ENCODE data around the gene MMP27.
"Not testable (repeated sequence)": the region's sequence is repeated elsewhere in the genome, so short reads cannot be mapped to it uniquely, and the experiment has no call there.

Gene MMP27

DNA sequence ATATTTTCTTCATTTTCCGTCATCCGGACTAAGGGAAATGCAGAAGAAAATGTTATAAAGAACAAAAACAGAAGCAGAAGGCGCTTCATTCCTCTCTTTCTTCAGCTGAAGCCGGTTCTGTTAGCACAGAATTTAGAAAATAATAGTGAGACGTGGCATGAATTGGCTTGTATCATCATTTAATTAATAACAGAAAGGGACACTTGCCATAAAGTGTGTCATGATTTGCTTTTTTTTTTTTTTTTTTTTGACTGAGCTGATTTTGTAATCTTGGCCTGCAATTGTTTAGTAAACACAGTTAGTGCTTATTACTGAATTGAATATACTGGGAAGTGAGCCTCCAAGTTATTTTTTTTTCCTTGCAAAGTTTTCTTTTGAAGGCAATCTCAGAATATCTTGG is at the start of gene MMP27:
Gene MMP27, minus strand, starts transcription at position 144 of the 400 bp plus-strand sequence. Its CDS starts 55 bp downstream, at position 89.
- in situ Hi-C loops (cut with HindIII; ENCODE audit: low sequenced_read_pairs), result no loop called here

- in situ Hi-C loops (cut with HindIII; ENCODE audit: low sequenced_read_pairs), result no loop called here
Measured at GRCh38 chr11:102753267-102753666, 47.7 kb upstream of the MMP27 start.

- in situ Hi-C loops (cut with HindIII; ENCODE audit: low sequenced_read_pairs), result no loop called here
Measured at GRCh38 chr11:102751673-102752072, 46.1 kb upstream of the MMP27 start.

GRCh38 chr11:102749101-102749722 is 43.6 kb upstream of the MMP27 start:
- in situ Hi-C loops (cut with HindIII; ENCODE audit: low sequenced_read_pairs), result no loop called here

DNA sequence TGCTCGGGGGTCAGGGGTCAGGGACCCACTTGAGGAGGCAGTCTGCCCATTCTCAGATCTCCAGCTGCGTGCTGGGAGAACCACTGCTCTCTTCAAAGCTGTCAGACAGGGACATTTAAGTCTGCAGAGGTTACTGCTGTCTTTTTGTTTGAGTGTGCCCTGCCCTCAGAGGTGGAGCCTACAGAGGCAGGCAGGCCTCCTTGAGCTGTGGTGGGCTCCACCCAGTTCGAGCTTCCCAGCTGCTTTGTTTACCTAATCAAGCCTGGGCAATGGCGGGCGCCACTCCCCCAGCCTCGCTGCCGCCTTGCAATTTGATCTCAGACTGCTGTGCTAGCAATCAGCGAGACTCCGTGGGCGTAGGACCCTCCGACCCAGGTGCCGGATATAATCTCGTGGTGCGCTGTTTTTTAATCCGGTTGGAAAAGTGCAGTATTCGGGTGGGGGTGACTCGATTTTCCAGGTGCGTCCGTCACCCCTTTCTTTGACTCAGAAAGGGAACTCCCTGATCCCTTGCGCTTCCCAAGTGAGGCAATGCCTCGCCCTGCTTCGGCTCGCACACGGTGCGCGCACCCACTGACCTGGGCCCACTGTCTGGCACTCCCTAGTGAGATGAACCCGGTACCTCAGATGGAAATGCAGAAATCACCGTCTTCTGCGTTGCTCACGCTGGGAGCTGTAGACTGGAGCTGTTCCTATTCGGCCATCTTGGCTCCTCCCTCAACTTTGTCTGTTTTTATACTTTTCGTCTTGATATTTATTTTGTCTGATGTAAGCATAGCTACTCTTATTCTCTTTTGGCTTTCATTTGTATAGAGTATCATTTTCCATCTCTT is 41.4 kb upstream of the MMP27 start:
- in situ Hi-C loops (cut with HindIII; ENCODE audit: low sequenced_read_pairs), result not testable (repeated sequence)

GRCh38 chr11:102734650-102735049 is 29.1 kb upstream of the MMP27 start:
- in situ Hi-C loops (cut with HindIII; ENCODE audit: low sequenced_read_pairs), result no loop called here

DNA sequence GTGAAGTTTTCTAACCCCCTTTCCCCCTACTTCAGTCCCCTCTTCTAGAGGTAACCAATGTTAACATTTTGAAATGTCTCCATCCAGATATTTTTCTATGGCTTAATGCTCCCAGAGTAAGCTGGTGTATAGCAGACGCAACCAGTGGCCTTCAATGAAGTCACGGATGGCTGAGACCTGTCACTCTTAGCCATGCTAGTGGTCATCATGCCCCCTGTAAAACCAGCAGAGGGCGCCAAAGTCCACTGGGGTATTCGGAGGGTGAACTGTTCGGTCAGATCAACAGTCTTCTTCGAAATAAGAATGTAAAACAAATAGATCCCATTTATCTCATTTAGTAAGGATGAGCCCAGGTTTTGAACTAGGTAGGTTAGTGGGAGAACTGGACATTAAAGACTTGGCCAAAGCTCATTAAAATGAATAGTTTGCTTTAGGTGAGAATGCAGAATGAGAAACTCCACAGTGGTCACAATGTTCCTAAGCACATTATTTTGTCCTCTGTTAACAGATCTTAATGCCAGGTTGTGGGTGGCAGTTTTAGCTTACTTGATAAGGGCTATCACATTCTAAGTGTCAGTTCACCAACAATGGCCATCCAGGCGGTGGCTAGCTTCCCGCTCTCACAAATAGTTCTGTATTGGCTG is 27.8 kb upstream of the MMP27 start:
- in situ Hi-C loops (cut with HindIII; ENCODE audit: low sequenced_read_pairs), result no loop called here

DNA sequence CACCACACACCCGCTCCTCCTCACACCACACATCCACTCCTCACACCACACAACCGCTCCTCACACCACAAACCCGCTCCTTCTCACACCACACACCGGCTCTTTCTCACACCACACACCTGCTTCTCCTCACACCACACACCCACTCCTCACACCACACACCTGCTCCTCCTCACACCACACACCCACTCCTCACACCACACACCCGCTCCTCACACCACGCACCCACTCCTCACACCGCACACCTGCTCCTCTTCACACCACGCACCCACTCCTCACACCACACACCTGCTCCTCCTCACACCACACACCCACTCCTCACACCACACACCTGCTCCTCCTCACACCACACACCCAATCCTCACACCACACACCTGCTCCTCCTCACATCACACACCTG is 25.4 kb upstream of the MMP27 start:
- in situ Hi-C loops (cut with HindIII; ENCODE audit: low sequenced_read_pairs), result not testable (repeated sequence)

DNA sequence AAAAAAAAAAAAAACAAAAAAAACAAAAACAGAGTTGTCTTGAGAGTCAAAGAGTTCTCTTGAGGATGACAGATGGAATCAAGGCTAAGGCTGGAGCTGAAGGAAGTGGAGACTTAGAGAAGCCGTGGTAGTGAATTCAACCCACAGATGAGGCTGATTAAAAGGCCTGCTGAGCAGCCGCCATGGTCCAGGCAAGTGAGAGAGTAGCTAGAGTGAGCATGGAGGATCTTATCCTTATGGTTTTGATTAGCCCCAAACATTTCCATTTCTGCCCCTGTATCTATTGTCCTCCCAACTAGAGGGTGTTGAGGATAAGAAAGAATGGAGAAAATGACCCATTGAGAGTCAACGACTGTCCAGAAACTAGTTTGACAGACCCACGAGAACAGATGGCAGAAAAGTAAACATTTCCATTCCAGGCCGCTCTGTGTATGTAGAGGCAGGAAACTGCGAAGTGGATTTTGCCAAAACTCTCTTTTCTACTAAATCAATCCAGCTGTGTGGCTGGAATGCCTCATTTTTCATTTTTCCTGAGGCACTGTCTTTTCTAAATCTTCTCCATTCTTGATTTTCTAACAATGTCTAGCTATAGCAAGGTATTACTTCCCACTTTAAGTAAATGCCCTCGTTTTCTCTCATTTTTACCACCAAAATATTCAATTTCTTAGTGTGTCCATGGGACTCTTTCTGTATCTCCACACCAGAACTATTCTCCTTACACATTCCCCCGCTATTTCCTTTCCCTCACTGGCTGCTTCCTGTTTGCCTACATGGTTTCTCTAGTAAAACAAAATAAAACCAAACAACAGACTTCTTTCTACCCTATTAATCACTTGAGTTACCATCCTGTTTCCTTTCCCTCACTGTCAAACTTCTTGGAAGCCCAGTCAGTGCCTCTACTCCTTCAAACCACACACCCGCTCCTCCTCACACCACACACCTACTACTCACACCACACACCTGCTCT is 24.6 kb upstream of the MMP27 start:
- in situ Hi-C loops (cut with HindIII; ENCODE audit: low sequenced_read_pairs), result no loop called here

GRCh38 chr11:102727890-102728289 is 22.3 kb upstream of the MMP27 start:
- in situ Hi-C loops (cut with HindIII; ENCODE audit: low sequenced_read_pairs), result no loop called here

DNA sequence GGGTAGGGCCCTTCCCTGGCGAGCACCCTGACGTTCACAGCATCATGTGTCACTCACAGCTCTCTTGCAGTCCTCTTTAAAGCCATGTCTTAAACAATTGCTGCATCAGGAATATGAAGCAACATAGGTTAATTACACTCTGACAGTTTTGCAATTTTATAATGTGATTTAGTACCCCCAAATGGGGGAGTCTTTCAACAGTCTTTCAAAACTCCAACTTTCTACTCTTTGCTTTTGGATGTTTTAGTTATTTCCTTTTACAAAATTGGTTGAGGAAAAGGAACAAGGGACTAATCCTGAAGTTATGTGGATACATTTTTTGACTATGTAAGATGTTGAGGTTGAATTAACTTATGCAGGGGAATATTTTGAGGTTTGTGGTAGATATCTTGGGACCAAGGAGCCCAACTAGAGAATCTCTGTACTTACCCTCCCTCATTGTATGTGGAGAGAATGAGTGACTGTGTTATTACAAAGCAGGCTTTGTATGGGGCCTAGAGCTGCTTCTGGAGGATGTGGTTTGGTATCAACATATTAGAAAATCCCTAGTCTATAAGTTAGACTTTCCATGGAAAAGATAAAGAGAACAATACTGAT is 19.4 kb upstream of the MMP27 start, which contains the start of gene MMP8:
Gene MMP8, minus strand, starts transcription at position 51 of the 597 bp plus-strand sequence. CDS start 99 bp downstream, outside the sequence.
- in situ Hi-C loops (cut with HindIII; ENCODE audit: low sequenced_read_pairs), result no loop called here

DNA sequence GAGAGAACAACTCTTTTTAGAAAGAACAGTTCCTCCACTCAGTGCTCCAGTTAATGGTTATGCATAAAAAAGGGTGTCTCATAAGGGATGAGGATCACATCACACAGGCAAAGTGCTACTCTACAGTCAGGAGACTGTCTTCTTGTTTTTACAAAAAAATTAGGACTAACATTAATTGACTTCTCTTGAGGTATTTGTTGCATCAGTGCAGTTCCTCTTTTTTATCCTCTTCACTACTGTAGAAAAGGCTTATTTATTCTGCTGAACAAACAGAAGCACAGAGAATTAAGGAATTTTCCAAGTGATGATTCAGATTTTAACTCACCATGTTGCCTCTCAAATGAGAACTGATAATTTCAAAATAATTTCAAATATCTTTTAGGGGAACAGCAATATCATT is 17.3 kb upstream of the MMP27 start:
- in situ Hi-C loops (cut with HindIII; ENCODE audit: low sequenced_read_pairs), result no loop called here

GRCh38 chr11:102719620-102720277 is 14.2 kb upstream of the MMP27 start:
- in situ Hi-C loops (cut with HindIII; ENCODE audit: low sequenced_read_pairs), result no loop called here

- in situ Hi-C loops (cut with HindIII; ENCODE audit: low sequenced_read_pairs), result no loop called here
Measured at GRCh38 chr11:102717280-102717679, 11.7 kb upstream of the MMP27 start.

DNA sequence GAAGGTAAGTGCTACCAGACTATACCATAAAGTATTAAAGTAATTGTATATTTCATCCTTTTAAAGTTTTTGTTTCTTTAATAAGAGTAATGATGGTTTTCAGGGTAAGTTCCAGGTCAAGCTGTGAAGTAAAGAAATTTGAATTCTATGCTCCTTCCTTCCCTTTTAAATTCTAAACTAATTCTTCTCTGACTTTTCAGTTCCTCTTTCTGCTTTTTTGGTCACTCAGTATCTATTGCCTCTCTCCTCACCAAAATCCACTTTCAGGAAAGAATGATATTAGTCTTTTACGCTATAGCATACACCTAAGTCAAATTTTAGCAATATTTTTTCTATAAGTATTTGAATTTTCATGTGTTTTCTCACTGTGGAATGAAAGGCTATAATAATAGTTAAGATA is 11.0 kb upstream of the MMP27 start:
- in situ Hi-C loops (cut with HindIII; ENCODE audit: low sequenced_read_pairs), result no loop called here

DNA sequence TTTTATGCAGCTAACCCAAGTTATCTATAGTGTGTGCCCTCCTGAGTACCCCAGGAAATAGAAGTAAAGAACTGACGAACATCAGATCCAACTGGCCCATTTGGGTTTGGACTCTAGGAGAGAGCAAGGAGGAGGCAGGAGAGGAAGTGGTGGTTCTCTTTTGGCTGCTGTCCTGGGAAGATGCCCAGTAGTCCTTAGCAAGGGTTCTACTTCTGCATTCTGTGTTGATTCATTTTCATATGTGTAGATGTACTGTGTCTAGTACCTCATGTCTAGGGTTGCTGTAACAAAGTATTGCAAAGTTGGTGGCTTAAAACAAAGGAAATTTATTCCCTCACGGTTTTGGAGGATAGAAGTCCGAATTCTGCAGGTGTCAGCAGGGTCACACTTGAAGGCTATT is 6.6 kb upstream of the MMP27 start:
- in situ Hi-C loops (cut with HindIII; ENCODE audit: low sequenced_read_pairs), result loop anchor here (5.0 kb wide), 1 partner anchor 70 kb away; the partner anchor contains the start of gene MMP10

GRCh38 chr11:102709201-102709945 is 3.8 kb upstream of the MMP27 start:
- in situ Hi-C loops (cut with HindIII; ENCODE audit: low sequenced_read_pairs), result no loop called here

DNA sequence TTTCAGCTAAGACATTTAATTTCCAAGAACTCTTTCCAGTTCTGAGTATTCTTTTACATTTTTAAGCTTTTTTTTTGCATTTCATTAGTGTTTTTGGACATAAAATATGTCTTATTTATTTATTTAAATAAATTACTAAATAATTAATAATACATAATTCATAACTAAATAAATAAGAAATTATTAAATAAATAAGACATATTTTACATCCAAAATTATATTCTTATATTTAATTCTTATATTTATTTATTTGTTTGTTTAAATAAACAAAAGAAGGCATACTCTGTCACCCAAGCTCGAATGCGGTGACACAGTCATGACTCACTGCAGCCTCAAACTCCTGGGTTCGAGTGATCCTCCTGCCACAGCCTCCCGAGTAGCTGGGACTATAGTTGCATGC is 3.1 kb upstream of the MMP27 start:
- in situ Hi-C loops (cut with HindIII; ENCODE audit: low sequenced_read_pairs), result no loop called here

- in situ Hi-C loops (cut with HindIII; ENCODE audit: low sequenced_read_pairs), result no loop called here
Measured at GRCh38 chr11:102704841-102705240, 728 bp downstream of the MMP27 start.
